Mesendoderm (in vitro differentiated cells): ENCODE data around the gene ALOX15.

Experiments used
- DNase-seq: peaks from one replicate; pipeline ENCODE4 v3.0.0; 2013
- H2AK5ac ChIP-seq: 2 replicates; pipeline ENCODE4 v1.6.1; 2013; ENCODE audit warnings: low read length, inconsistent platforms
- H2BK120ac ChIP-seq: 2 replicates; pipeline ENCODE4 v1.6.1; 2013; ENCODE audit warnings: low read depth, mild to moderate bottlenecking, low read length, moderate library complexity, mixed read lengths
- H2BK15ac ChIP-seq: replicated peaks from 2 replicates; pipeline ENCODE4 v1.6.1; 2013; ENCODE audit warnings: low read depth, mild to moderate bottlenecking, moderate library complexity
- H2BK5ac ChIP-seq: 2 replicates; pipeline ENCODE4 v1.6.1; 2013; ENCODE audit warnings: low read length, inconsistent platforms
- H3K18ac ChIP-seq: 2 replicates; pipeline ENCODE4 v1.6.1; 2013; ENCODE audit warnings: mild to moderate bottlenecking, low read length, mixed read lengths
- H3K23ac ChIP-seq: one replicate; pipeline ENCODE4 v1.6.1; 2013; ENCODE audit warnings: low read length
- H3K27ac ChIP-seq: 2 replicates; pipeline ENCODE4 v1.5.1; 2013; ENCODE audit warnings: low read depth, mild to moderate bottlenecking, inconsistent platforms, low read length, moderate library complexity
- H3K27me3 ChIP-seq: 2 replicates; pipeline ENCODE4 v1.6.1; 2013; ENCODE audit warnings: low read length, control low read depth, mild to moderate bottlenecking, inconsistent platforms; ENCODE audit not compliant: insufficient read depth, poor library complexity
- H3K36me3 ChIP-seq: 2 replicates; pipeline ENCODE4 v1.6.1; 2013; ENCODE audit warnings: low read length, inconsistent platforms; ENCODE audit not compliant: control insufficient read depth, insufficient read depth
- H3K4ac ChIP-seq: one replicate; pipeline ENCODE4 v1.6.1; 2013; ENCODE audit warnings: low read depth, mild to moderate bottlenecking, low read length, moderate library complexity
- H3K4me1 ChIP-seq: 2 replicates; pipeline ENCODE4 v1.6.1; 2013; ENCODE audit warnings: low read depth, low read length, inconsistent platforms; ENCODE audit not compliant: control insufficient read depth
- H3K4me2 ChIP-seq: 2 replicates; pipeline ENCODE4 v1.6.1; 2013; ENCODE audit warnings: low read length
- H3K4me3 ChIP-seq: 2 replicates; pipeline ENCODE4 v1.5.1; 2013; ENCODE audit warnings: mild to moderate bottlenecking, low read length
- H3K56ac ChIP-seq: one replicate; pipeline ENCODE4 v1.6.1; 2013; ENCODE audit warnings: low read length
- H3K79me1 ChIP-seq: 2 replicates; pipeline ENCODE4 v1.6.1; 2013; ENCODE audit warnings: low read length, inconsistent platforms
- H3K79me2 ChIP-seq: 2 replicates; pipeline ENCODE4 v1.6.1; 2013; ENCODE audit warnings: mild to moderate bottlenecking, low read length; ENCODE audit not compliant: control insufficient read depth, insufficient read depth
- H3K9ac ChIP-seq: 2 replicates; pipeline ENCODE4 v1.6.1; 2013; ENCODE audit warnings: low read length, inconsistent platforms
- H4K5ac ChIP-seq: one replicate; pipeline ENCODE4 v1.6.1; 2013; ENCODE audit warnings: low read length
- H4K8ac ChIP-seq: one replicate; pipeline ENCODE4 v1.6.1; 2013; ENCODE audit warnings: low read depth, mild to moderate bottlenecking, control low read depth, low read length, moderate library complexity
- WGBS: extraction: QIAGEN DNeasy Blood & Tissue Kit; methylation state at CpG from one replicate; pipeline ENCODE4 v1.1.7; 2013; ENCODE audit warnings: low lambda C conversion rate, missing lambda C conversion rate; ENCODE audit not compliant: insufficient coverage; ENCODE audit errors: extremely low coverage; 5-methylcytosine and 5-hydroxymethylcytosine counted together

Gene ALOX15

DNA sequence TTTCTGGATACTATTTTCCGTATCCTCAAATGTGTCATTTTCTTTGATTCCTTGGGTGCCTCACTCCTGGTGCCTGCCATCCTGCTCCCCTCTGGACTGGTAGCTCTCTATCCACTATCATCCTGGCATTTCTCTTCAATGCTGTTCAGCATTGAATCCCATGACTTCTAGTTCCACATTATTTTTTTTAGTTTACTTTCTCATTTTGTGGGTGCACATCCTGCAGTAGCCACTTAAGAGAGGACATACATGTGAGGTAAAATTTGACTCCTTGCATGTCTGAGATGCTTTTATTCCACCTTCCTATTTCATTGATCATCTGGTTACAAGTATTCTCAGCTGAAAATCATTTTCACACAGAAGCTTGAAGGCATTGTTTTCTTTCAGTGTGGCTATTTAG, 19.1 kb downstream of the ALOX15 start:
- H3K4me2 ChIP-seq, result no peak overlapping the region
- no peak overlapping the region for H2BK15ac ChIP-seq
- no CpG with 5 or more reads among the region's 1 CpG for WGBS
- no peak overlapping the region for H2BK5ac ChIP-seq
- H4K5ac ChIP-seq, result no peak overlapping the region
- no peaks in the 10 kb centered on the region for H3K4me1 ChIP-seq
- H3K4me3 ChIP-seq, result no peak overlapping the region
- H3K4ac ChIP-seq, result no peak overlapping the region
- no peaks in the 10 kb centered on the region for H3K36me3 ChIP-seq
- H2AK5ac ChIP-seq, result no peak overlapping the region
- H3K79me1 ChIP-seq, result no peaks in the 10 kb centered on the region
- H3K9ac ChIP-seq, result no peak overlapping the region
- H2BK120ac ChIP-seq, result no peak overlapping the region
- H3K18ac ChIP-seq, result no peak overlapping the region
- no peaks in the 10 kb centered on the region for H3K79me2 ChIP-seq
- no peak overlapping the region for H3K56ac ChIP-seq
- H4K8ac ChIP-seq, result no peak overlapping the region
- no peaks in the 10 kb centered on the region for H3K27me3 ChIP-seq
- no peak for DNase-seq
- H3K23ac ChIP-seq, result no peak overlapping the region
- no peak overlapping the region for H3K27ac ChIP-seq

- Histone ChIP-seq H3K79me2 (no peaks in the 10 kb centered on the region), H3K4me2 (no peak overlapping the region), H3K4ac (no peak overlapping the region), H3K56ac (no peak overlapping the region), H3K9ac (no peak overlapping the region), H2BK15ac (no peak overlapping the region), H3K36me3 (no peaks in the 10 kb centered on the region), H2BK5ac (no peak overlapping the region), H4K8ac (no peak overlapping the region), H3K23ac (no peak overlapping the region), H4K5ac (no peak overlapping the region), H3K27ac (no peak overlapping the region), H3K79me1 (no peaks in the 10 kb centered on the region), H3K27me3 (no peaks in the 10 kb centered on the region), H3K18ac (no peak overlapping the region), H3K4me1 (no peaks in the 10 kb centered on the region), H2AK5ac (no peak overlapping the region), H3K4me3 (no peak overlapping the region), H2BK120ac (no peak overlapping the region)
- no CpG with 5 or more reads among the region's 4 CpGs for WGBS
- no peak for DNase-seq
Measured at GRCh38 chr17:4620531-4621101, 20.9 kb downstream of the ALOX15 start.

- no peak overlapping the region for H3K27ac ChIP-seq
Measured at GRCh38 chr17:4617590-4618351, 23.7 kb downstream of the ALOX15 start.

GRCh38 chr17:4617090-4617489, 24.4 kb downstream of the ALOX15 start:
- Histone ChIP-seq H3K23ac (no peak overlapping the region), H2AK5ac (no peak overlapping the region), H3K18ac (no peak overlapping the region), H2BK120ac (no peak overlapping the region), H3K27me3 (no peaks in the 10 kb centered on the region), H3K79me1 (no peaks in the 10 kb centered on the region), H3K4me3 (no peak overlapping the region), H3K9ac (no peak overlapping the region), H3K4me1 (no peaks in the 10 kb centered on the region), H4K8ac (no peak overlapping the region), H3K4me2 (no peak overlapping the region), H3K27ac (no peak overlapping the region), H2BK15ac (no peak overlapping the region), H3K36me3 (no peaks in the 10 kb centered on the region), H3K79me2 (no peaks in the 10 kb centered on the region), H3K56ac (no peak overlapping the region), H3K4ac (no peak overlapping the region), H2BK5ac (no peak overlapping the region), H4K5ac (no peak overlapping the region)
- WGBS, result no CpG with 5 or more reads among the region's 17 CpGs
- DNase-seq, result no peak

More at GRCh38 chr17:4617590-4618351, 23.7 kb downstream of the ALOX15 start:
- Histone ChIP-seq H3K23ac (no peak overlapping the region), H4K8ac (no peak overlapping the region), H3K27me3 (no peaks in the 10 kb centered on the region), H3K79me1 (no peaks in the 10 kb centered on the region), H3K4me2 (no peak overlapping the region), H3K9ac (no peak overlapping the region), H2BK15ac (no peak overlapping the region), H3K4me1 (no peaks in the 10 kb centered on the region), H2BK5ac (no peak overlapping the region), H3K36me3 (no peaks in the 10 kb centered on the region), H3K79me2 (no peaks in the 10 kb centered on the region), H2AK5ac (no peak overlapping the region), H3K56ac (no peak overlapping the region), H3K4ac (no peak overlapping the region), H3K4me3 (no peak overlapping the region), H4K5ac (no peak overlapping the region), H3K18ac (no peak overlapping the region), H2BK120ac (no peak overlapping the region)
- WGBS, result no CpG with 5 or more reads among the region's 15 CpGs
- peak; percentile 41 for DNase-seq

- Histone ChIP-seq H2BK5ac (no peak overlapping the region), H3K36me3 (no peaks in the 10 kb centered on the region), H3K27ac (no peak overlapping the region), H2AK5ac (no peak overlapping the region), H3K18ac (no peak overlapping the region), H3K56ac (no peak overlapping the region), H3K4me1 (no peaks in the 10 kb centered on the region), H2BK15ac (no peak overlapping the region), H3K23ac (no peak overlapping the region), H4K5ac (no peak overlapping the region), H3K79me1 (no peaks in the 10 kb centered on the region), H3K9ac (no peak overlapping the region), H4K8ac (no peak overlapping the region), H3K4me3 (no peak overlapping the region), H3K4ac (no peak overlapping the region), H2BK120ac (no peak overlapping the region), H3K79me2 (no peaks in the 10 kb centered on the region), H3K4me2 (no peak overlapping the region), H3K27me3 (no peaks in the 10 kb centered on the region)
- DNase-seq, result no peak
- WGBS, result no CpG with 5 or more reads among the region's 9 CpGs
Measured at GRCh38 chr17:4616476-4616875, 25.0 kb downstream of the ALOX15 start.
